Measurements from ENCODE around the gene SLC35F1.

- TF ChIP-seq CTCF (IDR thresholded peaks at IDR 0.05) (no peak), POLR2AphosphoS5 (IDR thresholded peaks at IDR 0.05) (no peak), POLR2A (IDR thresholded peaks at IDR 0.05) (no peak)
Observed at GRCh38 chr6:118292558-118292957, 385.5 kb downstream of the SLC35F1 start.

Data from prostate gland (tissue), 2 donors.